Renal cortex interstitium (tissue), 11 donors: ENCODE results near the gene MPG. TPM values are rescaled to one million over a fixed set of nuclear protein-coding genes. Genes with fewer than 3 reads are reported as not detected.
"Not testable (repeated sequence)": the region's sequence is repeated elsewhere in the genome, so short reads cannot be mapped to it uniquely, and the experiment has no call there.

Source experiments
- DNase-seq, 11 donors: peaks; one replicate each; pipeline ENCODE4 v3.0.0-alpha.2; 2013; ENCODE audit warnings: low read depth in 9 of 11, low spot score in 4 of 11; ENCODE audit errors: extremely low read depth in 1 of 11
- polyA plus RNA-seq, 3 donors: library from polyadenylated mRNA; unstranded; fragments of 120-200 nt; gene quantifications; one replicate each; pipeline ENCODE4 v1.2.1, GENCODE V29; 2013; ENCODE audit not compliant: insufficient read length in 3 of 3

MPG gene
- polyA plus RNA-seq, 3 donors: 15.3 to 27.1 (median 26.7) TPM

DNA sequence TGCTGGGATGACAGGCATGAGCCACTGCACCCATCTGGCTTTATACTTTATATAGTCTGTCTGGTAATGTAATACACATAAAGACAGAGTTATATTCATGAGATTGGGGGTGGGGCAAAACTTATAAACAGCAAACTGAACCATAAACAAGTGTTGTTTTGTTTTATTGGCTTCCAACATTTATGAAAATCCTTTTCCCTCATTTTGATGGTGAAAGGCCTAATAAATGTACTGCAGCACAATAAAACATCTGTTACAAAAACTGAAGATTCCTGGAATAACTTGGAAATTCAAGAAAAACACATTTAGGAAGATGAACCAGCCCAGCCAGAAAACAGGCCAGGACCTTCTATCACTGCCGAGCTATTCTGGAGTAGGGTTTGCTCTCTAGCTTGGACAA lies 44.3 kb downstream of the MPG start:
- DNase-seq: no peak

DNA sequence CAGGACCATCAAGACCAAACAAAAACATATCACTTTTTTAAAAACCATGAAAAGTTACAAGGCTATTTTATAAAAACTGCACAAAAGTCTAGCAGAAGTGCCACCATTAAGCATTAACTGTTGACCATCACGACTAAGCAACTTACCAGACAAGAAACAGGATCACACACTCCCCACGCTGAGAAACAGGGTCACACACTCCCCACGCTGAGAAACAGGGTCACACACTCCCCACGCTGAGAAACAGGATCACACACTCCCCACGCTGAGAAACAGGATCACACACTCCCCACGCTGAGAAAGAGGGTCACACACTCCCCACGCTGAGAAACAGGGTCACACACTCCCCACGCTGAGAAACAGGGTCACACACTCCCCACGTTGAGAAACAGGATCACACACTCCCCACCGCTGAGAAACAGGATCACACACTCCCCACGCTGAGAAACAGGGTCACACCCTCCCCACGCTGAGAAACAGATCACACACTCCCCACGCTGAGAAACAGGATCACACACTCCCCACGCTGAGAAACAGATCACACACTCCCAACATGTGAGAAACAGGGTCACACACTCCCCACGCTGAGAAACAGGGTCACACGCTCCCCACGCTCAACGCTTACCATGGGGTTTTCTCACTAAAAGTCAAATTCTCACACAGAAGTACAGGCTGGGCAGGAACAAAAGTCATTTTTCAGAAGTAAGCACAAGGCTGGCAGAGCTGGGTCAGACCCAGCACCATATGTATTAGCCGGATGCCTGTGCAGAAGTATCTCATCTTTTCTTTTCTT lies 45.7 kb downstream of the MPG start:
- not testable (repeated sequence) for DNase-seq

DNA sequence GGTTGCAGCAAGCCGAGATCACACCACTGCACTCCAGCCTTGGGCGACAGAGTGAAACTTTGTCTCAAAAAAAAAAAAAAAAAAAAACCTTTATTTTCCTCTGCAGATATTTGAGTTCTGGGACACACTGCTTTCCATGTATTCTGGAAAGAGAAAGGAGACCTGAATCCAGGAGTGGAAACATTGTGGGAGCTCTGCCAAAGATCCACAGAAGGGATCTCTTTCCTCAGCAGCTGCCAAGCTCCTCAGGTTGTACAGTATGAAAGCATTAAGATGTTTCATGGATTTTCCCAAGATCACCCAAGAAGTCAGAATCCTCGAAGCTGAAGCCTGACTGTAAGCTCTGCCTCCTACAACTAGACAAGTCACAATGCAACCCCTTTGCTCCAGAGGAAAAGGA lies 47.0 kb downstream of the MPG start:
- DNase-seq: no peak

DNA sequence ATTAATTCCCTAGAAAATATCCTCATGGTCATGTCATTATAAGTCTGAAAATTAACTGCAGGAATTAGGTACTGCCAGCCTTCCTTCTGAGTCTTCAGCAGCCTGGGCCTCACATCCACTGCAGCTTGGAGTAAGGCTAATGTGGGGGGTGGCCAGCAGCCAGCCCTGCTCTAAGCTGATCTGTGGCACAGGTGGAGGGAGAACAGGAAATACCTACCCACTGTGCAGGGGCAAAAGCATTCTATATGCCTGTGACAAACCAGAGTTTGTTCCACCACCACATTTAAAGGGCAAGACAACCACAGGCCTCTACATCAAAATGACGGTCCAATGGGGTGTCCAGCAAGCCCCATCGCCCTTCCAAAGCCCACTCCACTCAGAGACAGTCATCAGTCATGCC lies 51.0 kb downstream of the MPG start:
- DNase-seq: no peak

DNA sequence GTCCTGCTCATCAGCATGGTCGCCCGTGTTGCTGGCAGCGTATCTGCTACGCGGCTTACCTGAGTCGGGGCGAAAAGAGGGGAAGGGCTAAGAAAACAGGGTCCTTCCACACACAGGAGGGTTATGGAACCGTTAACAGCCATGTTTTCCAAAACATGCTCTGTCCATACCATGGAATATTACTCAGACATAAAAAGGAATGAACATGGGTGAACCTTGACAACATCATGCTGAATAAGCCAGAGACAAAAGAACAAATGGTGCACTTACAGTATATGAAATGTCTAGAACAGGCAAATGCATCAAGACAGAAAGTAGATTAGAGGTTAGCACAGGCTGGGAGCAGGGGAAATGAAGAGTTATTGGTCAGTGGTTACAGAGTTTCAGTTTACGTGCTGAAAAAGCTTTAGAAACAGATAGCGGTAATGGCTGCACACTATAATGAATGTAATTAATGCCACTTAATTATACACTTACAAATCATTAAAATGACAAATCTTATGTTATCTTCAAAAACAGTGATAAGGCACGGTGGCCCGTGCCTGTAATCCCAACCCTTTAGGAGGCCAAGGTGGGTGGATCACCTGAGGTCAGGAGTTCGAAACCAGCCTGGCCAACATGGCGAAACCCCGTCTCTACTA lies 52.6 kb downstream of the MPG start:
- DNase-seq: no peak

DNA sequence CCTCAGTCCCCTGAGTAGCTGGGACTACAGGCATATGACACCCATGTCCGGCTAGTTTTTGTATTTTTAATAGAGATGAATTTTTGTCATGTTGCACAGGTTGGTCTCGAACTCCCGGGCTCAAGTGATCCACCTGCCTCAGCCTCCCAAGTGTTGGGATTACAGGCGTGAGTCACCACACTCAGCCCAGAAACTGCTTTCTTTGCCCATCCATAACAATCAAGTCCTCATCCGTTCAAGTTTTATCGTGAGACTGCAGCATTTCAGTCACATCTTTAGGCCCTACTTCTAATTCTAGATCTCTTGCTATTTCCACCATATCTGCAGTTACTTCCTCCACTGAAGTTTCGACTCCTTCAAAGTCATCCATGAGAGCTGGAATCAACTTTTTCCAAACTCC lies 54.1 kb downstream of the MPG start:
- no peak for DNase-seq

DNA sequence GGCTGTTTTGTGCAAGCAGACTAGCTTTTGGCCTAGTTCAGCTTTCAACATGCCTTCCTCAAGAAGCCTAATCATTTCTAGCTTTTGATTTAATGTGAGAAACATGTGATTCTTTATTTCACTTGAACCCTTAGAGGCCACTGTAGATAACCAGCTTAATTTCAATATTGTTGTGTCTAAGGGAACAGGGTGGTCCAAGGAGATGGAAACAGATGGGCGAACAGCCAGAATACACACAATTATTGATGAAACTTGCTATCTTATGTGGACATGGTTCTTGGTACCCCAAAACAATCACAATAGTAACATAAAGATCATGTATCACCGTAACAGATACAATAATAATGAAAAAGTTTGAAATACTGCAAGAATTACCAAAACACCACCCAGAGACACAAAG lies 55.7 kb downstream of the MPG start:
- no peak for DNase-seq

Other genes starting within 250 kb of the MPG start
- gene POLR3K, start 24.6 kb upstream of the MPG start, polyA plus RNA-seq: 10 to 100 TPM; 11.4 to 14.6 (median 12.5) TPM
- 10 to 100 TPM; 36.0 to 47.0 (median 36.2) TPM for gene SNRNP25, start 24.4 kb upstream of the MPG start, polyA plus RNA-seq
- gene RHBDF1, start 5.6 kb upstream of the MPG start, polyA plus RNA-seq: 10 to 100 TPM; 22.0 to 30.6 (median 25.7) TPM
- 10 to 100 TPM; 28.6 to 31.4 (median 31.2) TPM for gene NPRL3, start 60.4 kb downstream of the MPG start, polyA plus RNA-seq
- gene HBZ, start 74.4 kb downstream of the MPG start, polyA plus RNA-seq: 1 to 10 TPM in 2 of 3 donors, not detected in 1; 1.4 to 1.6 TPM
- gene HBM, start 87.8 kb downstream of the MPG start, polyA plus RNA-seq: 1 to 10 TPM; 5.0 to 5.2 (median 5.0) TPM
- gene HBA2, start 94.7 kb downstream of the MPG start, polyA plus RNA-seq: 1,000 to 10,000 TPM in 2 of 3 donors, 100 to 1,000 TPM in 1; 873 to 1,661 (median 1,303) TPM
- 1,000 to 10,000 TPM in 1 of 3 donors, 100 to 1,000 TPM in 2; 591 to 1,202 (median 749) TPM for gene HBA1, start 98.5 kb downstream of the MPG start, polyA plus RNA-seq
- under 1 TPM; 0.67 to 0.98 (median 0.78) TPM for gene HBQ1, start 102.2 kb downstream of the MPG start, polyA plus RNA-seq
- 100 to 1,000 TPM; 120 to 175 (median 128) TPM for gene LUC7L, start 151.2 kb downstream of the MPG start, polyA plus RNA-seq
- 10 to 100 TPM; 72.6 to 86.1 (median 82.5) TPM for gene FAM234A, start 156.6 kb downstream of the MPG start, polyA plus RNA-seq
- gene RGS11, start 197.7 kb downstream of the MPG start, polyA plus RNA-seq: 1 to 10 TPM in 2 of 3 donors, under 1 TPM in 1; 0.89 to 2.2 (median 2.0) TPM
- gene ARHGDIG, start 202.4 kb downstream of the MPG start, polyA plus RNA-seq: 1 to 10 TPM; 1.3 to 6.1 (median 2.6) TPM
- gene PDIA2, start 204.9 kb downstream of the MPG start, polyA plus RNA-seq: 1 to 10 TPM in 2 of 3 donors, under 1 TPM in 1; 0.73 to 2.5 (median 1.6) TPM